Erythroblast (primary cell): Measurements from ENCODE around the gene PNKD.

Experiments
- GATA1 ChIP-seq: IDR thresholded peaks from 2 replicates; pipeline ENCODE4 v1.6.1; 2011; ENCODE audit warnings: low read depth, mild to moderate bottlenecking, control low read depth, low read length, moderate library complexity
- POLR2A ChIP-seq: IDR thresholded peaks from 2 replicates; pipeline ENCODE4 v1.6.1; 2011; ENCODE audit warnings: mild to moderate bottlenecking, low read length

- TF ChIP-seq POLR2A (no peak), GATA1 (no peak)
Measured at GRCh38 chr2:218265626-218266025, 4.7 kb upstream of the PNKD start.
